ENCODE data around the gene COL20A1.

The COL20A1 gene

GRCh38 chr20:63342561-63343459 lies 49.8 kb downstream of the COL20A1 start:
- no peak overlapping the region for H3K4me3 ChIP-seq (replicated peaks; ENCODE audit: low read depth, low read length)
- DNase-seq (ENCODE audit: extremely low read depth, low read depth) = no peak
- no peak for TF ChIP-seq CTCF (IDR thresholded peaks at IDR 0.05; ENCODE audit: low read depth, low read length, missing control alignments)

GRCh38 chr20:63343460-63344445 lies 50.8 kb downstream of the COL20A1 start:
- H3K4me3 ChIP-seq (replicated peaks; ENCODE audit: low read depth, low read length) = no peak overlapping the region
- TF ChIP-seq CTCF (IDR thresholded peaks at IDR 0.05; ENCODE audit: low read depth, low read length, missing control alignments) = no peak
- no peak for DNase-seq (ENCODE audit: extremely low read depth, low read depth)

DNA sequence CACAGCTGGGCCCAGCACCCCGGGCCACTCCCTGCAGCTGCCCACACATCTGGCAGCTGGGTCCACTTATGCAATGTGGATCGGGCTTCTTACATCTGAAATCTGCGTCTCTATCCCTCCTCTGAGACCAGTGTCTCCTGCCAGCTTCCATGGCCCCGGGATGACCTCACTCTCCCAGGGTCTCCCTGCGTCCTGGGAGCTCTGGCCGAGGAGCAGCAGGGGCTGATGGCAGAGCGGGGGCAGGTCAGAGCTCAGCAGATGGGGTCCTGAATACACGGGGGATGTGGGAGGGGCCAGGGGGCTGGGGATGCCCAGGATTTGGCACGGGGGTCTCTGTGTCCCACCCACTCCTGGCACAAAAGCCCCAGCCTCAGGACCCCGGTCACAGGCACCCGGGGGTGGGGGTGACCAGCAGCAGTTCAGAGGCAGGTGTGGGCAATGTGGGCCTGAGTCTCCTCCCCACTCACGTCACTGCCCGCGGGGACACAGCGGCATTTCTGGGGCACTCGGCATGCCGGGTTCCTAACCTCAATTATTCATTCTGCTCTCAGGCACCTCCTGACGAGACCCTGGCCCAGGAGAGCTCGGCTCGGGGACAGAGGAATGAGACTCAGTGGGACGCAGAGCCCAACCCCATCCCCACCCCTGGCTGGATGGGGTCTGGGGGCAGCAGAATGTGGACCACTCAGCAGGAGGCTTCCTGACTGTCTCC lies 51.8 kb downstream of the COL20A1 start:
- TF ChIP-seq CTCF (IDR thresholded peaks at IDR 0.05; ENCODE audit: low read depth, low read length, missing control alignments) = no peak
- DNase-seq (ENCODE audit: extremely low read depth, low read depth) = no peak

GRCh38 chr20:63345328-63346100 lies 52.5 kb downstream of the COL20A1 start:
- H3K4me3 ChIP-seq (replicated peaks; ENCODE audit: low read depth, low read length) = no peak overlapping the region
- no peak for TF ChIP-seq CTCF (IDR thresholded peaks at IDR 0.05; ENCODE audit: low read depth, low read length, missing control alignments)
- no peak for DNase-seq (ENCODE audit: extremely low read depth, low read depth)

More for the DNA sequence above, 51.8 kb downstream of the COL20A1 start:
- no peak overlapping the region for H3K4me3 ChIP-seq (replicated peaks; ENCODE audit: low read depth, low read length)

GRCh38 chr20:63346131-63347080 lies 53.4 kb downstream of the COL20A1 start:
- no peak for DNase-seq (ENCODE audit: extremely low read depth, low read depth)
- H3K4me3 ChIP-seq (replicated peaks; ENCODE audit: low read depth, low read length) = no peak overlapping the region
- TF ChIP-seq CTCF (IDR thresholded peaks at IDR 0.05; ENCODE audit: low read depth, low read length, missing control alignments) = no peak

All from HFF-Myc (cell line).